ENCODE data around the gene ZNF579.

The ZNF579 gene

GRCh38 chr19:55567708-55568328 lies 12.8 kb downstream of the ZNF579 start:
- no peak for DNase-seq

DNA sequence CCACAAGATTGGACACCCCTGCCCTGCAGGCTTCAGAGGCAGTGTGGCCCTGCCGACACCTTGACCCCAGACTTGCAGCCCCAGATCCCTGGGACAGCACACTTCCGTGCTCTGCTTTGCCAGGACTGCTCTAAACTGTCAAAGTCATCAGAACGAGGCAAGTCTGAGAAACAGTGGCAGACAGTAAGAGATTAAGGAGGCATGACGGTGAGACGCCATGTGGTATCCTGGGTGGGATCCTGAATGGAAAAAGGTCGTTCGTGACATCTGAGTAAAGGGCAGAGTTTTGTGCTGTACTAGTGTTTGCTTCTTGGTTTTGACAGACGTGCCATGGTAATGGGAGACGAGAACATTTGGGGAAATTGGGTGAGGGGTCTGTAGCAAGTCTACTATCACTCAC lies 13.8 kb downstream of the ZNF579 start:
- DNase-seq: no peak

DNA sequence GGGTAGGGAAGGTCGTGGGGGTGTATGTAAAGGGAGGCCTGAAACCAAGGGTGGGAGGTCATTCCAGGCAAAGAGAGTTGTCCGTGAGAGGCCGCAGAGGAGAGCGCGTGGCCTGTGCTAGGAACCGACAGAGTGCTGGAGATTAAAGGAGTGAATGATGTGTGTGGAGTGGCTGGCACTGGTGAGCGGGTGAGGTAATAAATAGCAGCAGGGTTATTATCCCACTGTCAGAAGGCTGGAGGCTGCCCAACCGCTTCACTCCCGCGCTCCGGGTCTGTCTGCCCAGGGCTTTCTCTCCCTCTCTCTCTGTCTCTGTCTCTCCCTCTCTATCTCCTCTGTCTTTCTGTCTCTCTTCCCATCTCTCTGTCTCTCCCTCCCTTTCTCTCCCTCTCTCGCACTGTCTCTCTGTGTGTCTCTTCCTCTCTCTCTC lies 17.4 kb downstream of the ZNF579 start:
- DNase-seq: no peak

DNA sequence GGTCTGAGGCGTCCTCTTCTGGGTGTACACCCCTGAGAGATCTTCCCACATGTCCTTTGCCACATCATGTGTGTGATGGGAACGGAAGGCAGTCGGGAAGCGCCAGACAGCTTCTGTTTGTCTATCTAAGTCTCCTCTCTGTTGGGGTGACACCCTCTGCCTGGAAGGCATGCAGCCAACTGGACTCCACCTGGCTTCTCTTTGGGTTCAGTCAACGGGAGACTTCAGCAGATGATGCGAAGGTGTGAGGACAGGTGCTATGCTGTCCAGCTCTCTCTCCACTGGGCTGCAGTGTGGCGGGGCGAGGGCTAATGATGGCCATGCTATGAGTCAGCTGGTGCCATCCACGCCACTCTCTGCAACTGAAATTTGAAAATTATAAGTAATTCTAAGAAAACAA lies 21.0 kb downstream of the ZNF579 start:
- no peak for DNase-seq

DNA sequence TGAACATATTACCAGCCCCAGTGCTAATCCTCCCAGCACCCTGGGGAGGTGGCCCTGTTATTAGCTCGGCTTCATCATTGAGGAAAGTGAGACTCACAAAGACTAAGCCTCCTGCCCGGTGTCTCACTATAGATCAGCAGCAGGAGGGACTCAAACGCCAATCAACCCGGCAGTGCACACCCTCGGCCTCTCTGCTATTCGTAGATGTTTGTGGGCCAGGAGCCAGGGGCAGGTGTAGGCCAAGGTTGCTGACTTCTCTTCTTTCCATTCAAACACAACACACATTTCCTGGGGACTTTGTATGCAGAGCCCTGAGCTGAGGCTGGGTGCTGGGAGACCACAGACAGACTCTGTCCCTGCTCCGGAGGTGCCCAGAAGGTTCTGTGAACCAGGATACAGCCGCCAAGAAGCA lies 25.9 kb downstream of the ZNF579 start:
- DNase-seq: no peak

- no peak for DNase-seq
Measured at GRCh38 chr19:55554302-55554701, 26.3 kb downstream of the ZNF579 start.

DNA sequence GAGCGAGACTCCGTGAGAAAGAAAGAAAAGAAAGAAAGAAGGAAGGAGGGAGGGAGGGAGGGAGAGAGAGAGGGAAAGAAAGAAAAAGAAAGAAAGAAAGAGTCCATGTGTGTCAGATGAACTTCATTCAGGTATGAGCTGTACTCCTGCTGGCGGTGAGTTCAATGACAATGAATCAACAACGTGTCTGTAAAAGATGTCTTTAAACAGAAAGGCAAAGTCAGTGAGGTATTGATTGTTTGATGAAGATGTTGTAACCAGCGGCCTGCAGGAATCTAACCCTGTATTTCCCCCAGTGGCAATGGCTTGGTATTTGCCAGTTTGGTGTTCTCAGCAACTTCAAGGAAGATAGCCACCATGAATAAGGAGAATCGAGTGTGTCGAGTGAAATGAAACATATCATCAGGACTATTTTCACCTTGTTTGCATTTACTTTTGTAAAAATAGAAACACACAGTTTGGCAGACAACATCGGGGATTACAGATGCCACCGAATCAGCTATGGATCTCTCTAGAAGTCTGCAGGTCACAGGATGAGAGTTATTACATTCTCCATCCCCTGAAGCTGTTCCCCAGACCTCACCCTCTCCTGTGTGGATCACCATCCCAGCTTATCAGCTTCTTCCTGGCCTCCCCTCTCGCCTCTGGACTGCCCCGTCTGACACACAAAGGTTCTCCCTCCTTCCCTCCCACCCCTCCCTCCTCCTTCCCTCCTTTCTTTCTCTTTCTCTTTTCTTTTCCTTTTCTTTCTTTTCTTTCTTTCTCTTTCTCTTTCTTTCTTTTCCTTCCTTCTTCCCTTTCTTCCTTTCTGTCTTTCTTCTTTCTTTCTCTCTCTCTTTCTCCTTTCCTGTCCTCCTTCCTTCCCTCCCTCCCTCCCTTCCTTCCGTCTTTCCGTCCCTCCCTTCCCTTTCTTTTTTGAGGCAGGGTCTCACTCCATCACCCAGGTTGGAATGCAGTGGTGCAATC lies 27.1 kb downstream of the ZNF579 start:
- no peak for DNase-seq

DNA sequence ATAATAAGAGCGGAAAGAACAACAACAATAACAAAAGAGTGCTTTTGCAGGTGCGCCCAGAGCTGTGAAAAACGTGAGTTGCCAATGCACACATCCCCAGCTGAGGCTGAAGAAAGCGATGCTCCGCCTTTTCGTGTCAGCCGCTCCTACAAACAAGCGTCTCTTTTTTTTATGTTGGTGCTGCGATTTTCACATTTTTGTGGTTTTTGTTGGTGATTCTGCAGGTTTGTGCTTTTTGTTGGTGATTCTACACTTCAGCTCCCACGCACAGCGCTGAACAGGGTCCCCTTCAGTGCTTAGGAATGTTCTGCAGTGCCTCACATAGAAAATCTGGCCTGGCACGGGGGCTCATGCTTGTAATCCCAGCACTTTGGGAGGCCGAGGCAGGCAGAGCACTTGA lies 28.0 kb downstream of the ZNF579 start:
- DNase-seq: no peak

DNA sequence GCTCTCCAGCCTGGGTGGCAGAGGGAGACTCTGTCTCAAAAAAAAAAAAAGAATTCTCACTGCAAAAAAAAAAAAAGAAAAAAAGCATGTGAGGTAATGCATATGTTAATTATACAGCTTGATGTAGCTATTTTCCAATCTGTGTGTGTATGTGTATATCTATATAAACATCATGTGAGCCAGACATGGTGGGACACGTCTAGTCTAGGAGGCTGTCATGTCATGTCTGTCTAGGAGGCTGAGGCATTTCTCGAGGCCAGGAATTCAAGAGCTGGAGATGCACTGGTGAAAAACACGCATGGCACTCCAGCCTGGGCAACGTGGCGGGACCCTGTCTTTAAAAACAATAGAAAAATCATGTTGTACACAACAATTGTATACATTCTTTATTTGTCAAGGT lies 28.4 kb downstream of the ZNF579 start:
- DNase-seq: no peak

DNA sequence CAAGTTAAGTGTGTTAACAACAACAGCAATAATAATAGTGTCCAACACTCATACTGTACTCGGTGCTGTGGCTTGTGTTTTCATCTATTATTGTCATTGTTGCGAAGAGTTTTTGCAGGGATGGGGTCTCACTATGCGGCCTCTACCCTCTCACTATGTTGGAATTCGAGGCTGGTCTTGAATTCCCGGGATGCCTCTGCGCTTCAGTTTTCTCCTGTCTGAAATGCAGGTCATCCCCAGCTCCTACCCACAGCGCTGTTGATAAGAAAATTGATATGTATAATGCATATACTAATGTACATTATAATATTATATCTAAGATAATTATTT lies 30.4 kb downstream of the ZNF579 start:
- no peak for DNase-seq

DNA sequence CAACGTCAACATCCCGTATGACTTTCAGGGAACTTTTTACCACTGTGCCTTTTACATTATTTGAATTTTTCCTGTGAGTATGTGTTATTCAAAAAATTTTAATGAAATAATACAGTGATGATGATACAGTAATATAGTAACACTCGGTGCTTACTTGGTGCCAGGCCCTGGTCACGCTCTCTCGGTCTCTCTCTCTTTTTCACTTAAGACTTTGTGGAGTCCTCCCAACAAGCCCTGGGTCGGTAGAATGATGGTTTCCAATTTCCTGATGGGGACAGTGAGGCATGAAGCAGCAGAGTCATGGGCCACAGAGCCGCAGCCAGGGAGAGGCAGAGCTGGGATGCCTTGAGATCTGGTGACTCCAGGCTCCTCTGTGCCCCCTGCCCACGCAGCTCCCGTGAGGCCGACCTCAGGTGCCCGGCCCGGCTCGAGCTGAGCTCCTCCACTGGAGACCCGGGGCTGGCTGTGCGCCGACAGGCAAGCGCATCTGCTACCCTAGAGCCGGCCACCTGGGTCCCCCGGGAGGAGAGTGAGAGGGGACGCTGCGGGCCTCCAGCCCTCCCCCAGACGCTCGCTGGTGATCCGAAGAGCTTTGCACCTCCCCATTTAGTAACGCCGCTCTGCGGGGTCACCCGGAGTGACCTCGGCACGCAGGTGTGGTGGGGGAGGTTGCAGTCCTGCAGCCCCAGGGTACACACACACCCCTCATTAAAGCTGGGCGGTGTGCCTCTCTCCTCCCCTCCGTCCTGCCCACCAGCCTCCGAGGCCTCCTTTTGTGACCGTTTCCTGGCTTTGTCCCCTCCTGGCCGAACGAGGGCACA lies 30.9 kb downstream of the ZNF579 start:
- no peak for DNase-seq

DNA sequence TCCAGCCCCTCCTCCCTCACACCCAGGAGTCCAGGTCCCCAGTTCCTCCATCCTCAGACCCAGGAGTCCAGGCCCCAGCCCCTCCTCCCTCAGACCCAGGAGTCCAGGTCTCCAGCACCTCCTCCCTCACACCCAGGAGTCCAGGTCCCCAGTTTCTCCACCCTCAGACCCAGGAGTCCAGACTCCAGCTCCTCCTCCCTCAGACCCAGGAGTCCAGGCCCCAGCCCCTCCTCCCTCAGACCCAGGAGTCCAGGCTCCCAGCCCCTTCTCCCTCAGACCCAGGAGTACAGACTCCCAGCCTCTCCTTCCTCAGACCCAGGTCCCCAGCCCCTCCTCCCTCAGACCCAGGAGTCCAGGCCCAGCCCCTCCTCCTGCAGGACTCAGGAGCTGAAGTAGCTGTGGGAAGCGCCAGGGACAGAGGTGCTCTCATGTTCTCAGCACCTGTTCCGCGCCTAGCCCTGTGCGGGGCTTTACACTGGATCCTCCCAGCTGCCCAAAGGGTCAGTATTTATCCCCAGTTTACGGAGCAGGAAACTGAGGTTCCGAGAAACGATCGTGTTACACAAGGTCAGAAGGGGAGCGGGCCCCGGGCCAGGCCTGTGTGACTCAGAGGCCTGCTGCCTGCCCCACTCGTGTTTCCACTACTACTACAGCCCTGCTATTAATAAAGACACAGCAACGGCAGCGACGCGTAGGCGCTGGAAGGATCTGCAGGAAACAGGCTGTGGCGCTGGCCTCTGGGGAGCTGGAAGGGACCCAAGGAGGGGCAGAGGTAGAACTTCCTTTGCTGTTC lies 33.6 kb downstream of the ZNF579 start:
- no peak for DNase-seq

- DNase-seq: no peak
Measured at GRCh38 chr19:55546011-55546410, 34.6 kb downstream of the ZNF579 start.

- no peak for DNase-seq
Measured at GRCh38 chr19:55545443-55545842, 35.2 kb downstream of the ZNF579 start, which contains the start of gene SBK3. TSS of gene SBK3 (minus strand) at chr19:55545543. CDS start at chr19:55545543, 0 bp downstream.

- no peak for DNase-seq
Measured at GRCh38 chr19:55544776-55545439, 35.7 kb downstream of the ZNF579 start.

DNA sequence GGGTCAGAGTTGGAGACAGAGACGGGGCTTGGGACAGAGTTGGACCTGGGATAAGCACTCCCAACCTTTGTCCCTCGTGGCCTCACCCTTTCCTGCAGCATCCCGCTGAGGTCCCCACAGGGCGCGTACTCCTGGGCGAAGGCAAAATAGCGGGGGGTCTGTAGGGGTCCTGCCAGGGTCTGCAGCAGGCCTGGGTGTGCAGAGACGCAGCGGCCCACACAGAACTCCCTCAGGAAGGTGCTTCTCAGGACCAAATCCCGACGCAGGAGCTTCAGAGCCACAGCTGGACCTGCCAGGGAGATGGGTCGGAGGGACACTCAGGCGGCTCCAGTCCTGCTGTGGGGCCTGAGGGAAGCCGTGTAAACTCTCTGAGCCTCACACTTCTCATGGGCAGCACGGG lies 36.6 kb downstream of the ZNF579 start:
- no peak for DNase-seq

- DNase-seq: no peak
Measured at GRCh38 chr19:55543567-55543966, 37.1 kb downstream of the ZNF579 start.

- no peak for DNase-seq
Measured at GRCh38 chr19:55542292-55542855, 38.3 kb downstream of the ZNF579 start.

- DNase-seq: no peak
Measured at GRCh38 chr19:55541091-55541490, 39.6 kb downstream of the ZNF579 start.

DNA sequence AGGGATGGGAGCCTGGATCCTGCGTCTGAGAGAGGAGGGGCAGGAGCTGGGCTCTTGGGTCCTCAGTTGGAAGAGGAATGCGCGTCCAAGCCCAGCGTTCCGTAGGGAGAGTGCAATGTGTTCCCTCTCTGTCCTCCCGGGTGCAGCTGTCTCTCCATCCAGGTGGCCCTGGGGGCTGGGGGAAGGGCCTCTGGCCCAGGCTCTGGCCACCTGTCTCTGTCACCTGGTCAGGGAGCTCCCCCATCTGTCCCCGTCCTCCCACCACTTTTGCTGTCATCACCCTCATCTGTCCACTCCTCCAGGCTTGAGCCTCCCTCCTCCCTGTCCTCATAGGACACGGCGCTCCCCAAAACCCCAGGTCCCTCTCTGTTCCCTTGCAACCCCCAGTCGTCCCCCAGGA lies 40.0 kb downstream of the ZNF579 start:
- DNase-seq: no peak

DNA sequence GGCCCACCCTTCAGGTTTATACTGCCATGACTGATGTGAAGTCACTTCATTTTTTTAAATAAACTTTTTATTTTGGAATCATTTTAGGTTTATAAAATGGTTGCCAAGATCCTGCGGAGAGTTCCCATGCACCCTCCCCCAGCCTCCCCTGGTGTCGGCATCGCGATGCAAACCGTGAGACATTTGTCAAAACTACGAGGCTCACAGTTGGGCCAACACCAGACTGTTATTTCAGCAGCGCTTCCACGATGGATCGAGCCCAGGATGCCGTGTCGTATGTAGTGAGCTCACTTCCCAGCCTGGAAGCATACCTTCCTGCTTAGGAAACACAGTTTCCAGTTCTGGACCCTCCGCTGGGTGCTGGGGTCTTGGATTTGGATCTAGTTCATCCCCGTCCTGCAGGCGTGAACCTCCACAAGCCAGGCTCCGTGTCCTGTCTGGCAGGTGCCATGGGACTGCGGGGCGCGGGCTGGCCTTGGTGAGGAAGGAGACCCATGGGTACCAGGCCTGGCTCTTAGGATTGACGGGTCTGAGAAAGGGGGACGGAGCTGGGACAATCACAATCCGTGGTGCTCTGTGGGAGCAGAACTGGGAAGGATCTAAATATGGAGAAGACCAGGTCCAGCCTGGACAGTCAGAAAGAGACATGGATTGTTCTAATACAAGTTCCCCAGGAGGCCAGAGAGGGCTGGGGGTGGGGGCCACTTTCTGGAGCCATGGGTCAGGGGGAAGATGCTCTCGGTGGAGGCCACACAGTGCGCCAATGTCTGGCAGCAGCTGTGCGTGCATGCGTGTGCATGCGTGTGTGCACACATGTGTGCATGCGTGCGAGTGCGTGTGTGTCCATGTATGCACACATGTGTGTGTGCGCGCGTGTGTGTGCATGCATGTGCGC lies 41.3 kb downstream of the ZNF579 start:
- no peak for DNase-seq
